ENCODE measurements around the gene MECR. TPM values are rescaled to one million over a fixed set of nuclear protein-coding genes. Genes with fewer than 3 reads are reported as not detected.

The MECR gene
- total and polyA plus RNA-seq, 10 of the 15 experiments (the other 5 are each of a cell fraction or from before 2014, with no cell fraction given): 7.6 to 66.3 (median 38.7) TPM

GRCh38 chr1:29200906-29201594, 29.7 kb downstream of the MECR start (continued):
- no peak for TF ChIP-seq TBL1XR1 (IDR thresholded peaks at IDR 0.05; ENCODE audit: low read depth, low read length)

GRCh38 chr1:29197993-29198392, 32.7 kb downstream of the MECR start:
- Histone ChIP-seq H3K27me3 (replicated peaks in 1 of 2; ENCODE audit: control insufficient read depth in 2 of 2, insufficient read depth in 2 of 2, low read length in 1 of 2) (no peaks in the 10 kb centered on the region), H3K4me2 (ENCODE audit: control insufficient read depth, insufficient read depth) (no peak overlapping the region), H3K4me1 (ENCODE audit: control insufficient read depth, insufficient read depth, low read length) (peaks cover 3% of the 10 kb centered on the region; the same call in 1 of the 2 replicates), H3K27ac (ENCODE audit: control insufficient read depth, insufficient read depth) (no peak overlapping the region), H3K9me3 (replicated peaks; ENCODE audit: control insufficient read depth, insufficient read depth, low read length) (no peaks in the 10 kb centered on the region), H2AFZ (ENCODE audit: control insufficient read depth, low read depth, low read length) (no peak overlapping the region), H3K4me3 (no peak overlapping the region), H3K79me2 (ENCODE audit: control insufficient read depth, insufficient read depth, low read length) (no peaks in the 10 kb centered on the region), H3K36me3 (ENCODE audit: control insufficient read depth in 2 of 2, insufficient read depth in 2 of 2, low read length in 1 of 2) (peaks cover 5 to 19% of the 10 kb centered on the region in 2 experiments), H3K9ac (ENCODE audit: control insufficient read depth, insufficient read depth, low read length) (no peak overlapping the region), H4K20me1 (ENCODE audit: control insufficient read depth, insufficient read depth) (no peaks in the 10 kb centered on the region)
- in situ Hi-C loops (cut with MboI) (loop anchor here (5.0 kb wide), 2 partner anchors 316 to 416 kb away; no protein-coding TSS in a partner anchor), intact Hi-C loops (cut with micrococcal nuclease; ENCODE audit: unreplicated experiment) (no loop called here)
- DNase-seq (ENCODE audit: low read depth, low spot score) (no peak), ATAC-seq (no peak), FAIRE-seq (no peak)
- no TSS peak for BruUV-seq (replicated peaks)
- ChIA-PET RAD21 (ENCODE audit: unreplicated experiment) (interaction anchor here (0.5 to 2.0 kb wide), 9 partner anchors 8 to 321 kb away, joined by 3 to 15 read pairs (median 6); partner anchors contain the start of gene SRSF4), POLR2A (interaction anchor here (0.5 to 1.8 kb wide), 3 partner anchors 16 to 414 kb away, joined by 3 to 10 read pairs (median 3); partner anchors contain the start of gene SRSF4), CTCF (interaction anchor here (0.8 to 5.2 kb wide), 17 partner anchors 11 to 788 kb away, joined by 3 to 44 read pairs (median 4); partner anchors contain the start of gene SRSF4), SMC1A (ENCODE audit: uncharacterized antibody, unreplicated experiment) (interaction anchor here (0.7 to 8.3 kb wide), 11 partner anchors 10 to 413 kb away, joined by 3 to 127 read pairs (median 4); partner anchors contain the start of gene SRSF4)
- TF ChIP-seq GABPA (IDR thresholded peaks at IDR 0.05; ENCODE audit: low read depth) (no peak), ZBTB33 (IDR thresholded peaks at IDR 0.05) (no peak), ZNF207 (IDR thresholded peaks at IDR 0.05; ENCODE audit: borderline replicate concordance) (no peak), FOXM1 (IDR thresholded peaks at IDR 0.05; ENCODE audit: low read depth, low read length) (no peak), POLR2A (IDR thresholded peaks at IDR 0.05; ENCODE audit: low read depth, low read length) (no peak), SMAD5 (IDR thresholded peaks at IDR 0.05; ENCODE audit: low read depth) (no peak), SPI1 (IDR thresholded peaks at IDR 0.05; ENCODE audit: borderline replicate concordance, insufficient read depth, low read depth, low read length) (no peak), CHD1 (IDR thresholded peaks at IDR 0.05; ENCODE audit: low read depth, low read length) (no peak), CBFB (IDR thresholded peaks at IDR 0.05; ENCODE audit: low read depth) (no peak), SREBF2 (IDR thresholded peaks at IDR 0.05; ENCODE audit: low read length) (no peak), BHLHE40 (IDR thresholded peaks at IDR 0.05; ENCODE audit: borderline replicate concordance in 1 of 2, low read depth in 2 of 2, low read length in 1 of 2) (no peak), SREBF1 (IDR thresholded peaks at IDR 0.05; ENCODE audit: low read length) (no peak)
- WGBS (ENCODE audit: insufficient coverage, insufficient replicate concordance, low lambda C conversion rate, missing lambda C conversion rate): 91% methylated on average over 12 of the region's 12 CpGs
